HG03354 (cell line): ENCODE results near the gene ST7.

Experiments
- ATAC-seq: cut with Tn5 transposase; IDR thresholded peaks from one replicate; pipeline ENCODE4 v1.9.1; 2021; ENCODE audit warnings: mild to moderate bottlenecking; ENCODE audit not compliant: unreplicated experiment, poor library complexity, severe bottlenecking

ST7 gene

DNA sequence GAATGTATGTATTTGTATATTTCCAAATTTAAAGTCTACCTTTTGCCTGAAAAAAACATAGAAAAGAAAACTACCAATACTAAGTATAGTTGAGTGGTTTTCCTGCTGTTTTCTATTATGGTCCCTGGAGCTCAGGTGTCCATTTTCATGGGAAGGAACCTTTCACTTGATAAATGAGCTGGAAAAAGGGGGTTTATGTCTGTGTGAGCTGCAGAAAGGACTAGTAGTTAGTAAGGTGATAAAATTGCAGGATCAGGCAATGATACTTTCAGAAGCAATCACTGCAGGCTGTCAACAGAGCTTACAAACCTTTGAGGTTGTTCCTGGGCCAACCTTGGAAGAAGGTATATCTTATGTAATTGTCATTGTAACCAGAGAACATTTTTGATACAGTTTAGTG is 48.0 kb downstream of the ST7 start:
- no peak for ATAC-seq

DNA sequence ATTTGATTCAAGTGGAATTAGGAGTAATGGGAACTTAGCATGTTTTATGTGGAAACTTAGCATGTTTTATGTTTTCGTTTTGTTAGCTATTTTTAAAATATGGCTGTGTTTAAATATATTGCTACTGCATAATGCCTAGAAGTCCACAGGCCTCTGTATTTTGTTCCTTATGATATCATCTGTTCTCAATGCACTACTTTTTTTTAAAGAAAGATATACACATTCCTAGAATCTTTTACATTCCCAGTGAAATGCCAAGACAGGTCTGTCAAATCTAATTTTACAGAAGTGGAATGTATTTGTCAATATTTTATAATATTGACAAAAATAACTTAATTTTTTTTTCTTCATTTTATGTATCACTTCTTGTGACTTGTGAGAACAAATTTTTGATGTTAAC is 51.6 kb downstream of the ST7 start:
- ATAC-seq: no peak

DNA sequence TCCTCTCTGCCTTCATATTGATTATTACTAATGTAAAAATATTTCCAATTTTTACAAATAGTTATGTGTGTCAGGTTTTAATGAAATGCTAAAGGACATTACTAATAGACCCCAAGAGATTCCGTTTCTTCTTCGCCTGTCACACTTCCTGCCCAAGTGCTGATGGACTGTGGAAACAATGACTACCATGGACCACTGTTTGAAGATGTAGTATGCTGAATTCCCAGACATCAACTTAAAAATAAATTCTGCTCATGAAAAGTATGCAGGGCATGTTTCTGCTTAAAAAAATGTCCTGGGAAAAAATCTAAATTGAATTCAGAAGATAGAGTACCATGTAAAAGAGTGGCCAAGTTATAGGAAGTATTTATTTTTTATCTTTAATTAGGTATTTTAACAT is 52.1 kb downstream of the ST7 start:
- no peak for ATAC-seq

DNA sequence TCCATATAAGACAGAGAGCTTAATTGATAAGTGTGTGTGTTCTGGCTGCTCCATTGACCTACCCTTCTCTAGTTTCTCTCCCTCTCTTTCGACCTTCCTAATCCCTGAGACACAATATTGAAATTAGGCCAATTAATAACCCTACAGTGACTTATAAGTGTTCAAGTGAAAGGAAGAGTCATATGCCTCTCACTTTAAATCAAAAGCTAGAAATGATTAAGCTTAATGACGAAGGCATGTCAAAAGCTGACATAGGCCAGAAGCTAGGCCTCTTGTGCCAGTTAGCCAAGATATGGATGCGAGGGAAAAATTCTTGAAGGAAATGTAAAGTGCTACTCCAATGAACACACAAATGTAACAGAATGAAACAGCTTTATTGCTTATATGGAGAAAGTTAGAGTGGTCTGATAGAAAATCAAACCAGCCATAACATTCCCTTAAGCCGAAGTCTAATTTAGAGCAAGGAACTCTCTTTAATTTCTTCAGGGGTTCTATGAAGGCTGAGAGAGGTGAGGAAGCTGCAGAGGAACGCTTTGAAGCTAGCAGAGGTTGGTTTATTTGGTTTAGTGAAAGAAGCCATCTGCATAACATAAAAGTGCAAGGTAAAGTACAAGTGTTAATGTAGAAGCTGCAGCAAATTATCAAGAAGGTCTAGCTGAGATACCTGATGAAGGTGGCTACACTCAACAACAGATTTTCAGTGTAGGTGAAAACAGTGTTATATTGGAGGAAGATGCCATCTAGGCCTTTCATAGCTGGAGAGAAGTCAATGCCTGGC is 53.8 kb downstream of the ST7 start:
- no peak for ATAC-seq

DNA sequence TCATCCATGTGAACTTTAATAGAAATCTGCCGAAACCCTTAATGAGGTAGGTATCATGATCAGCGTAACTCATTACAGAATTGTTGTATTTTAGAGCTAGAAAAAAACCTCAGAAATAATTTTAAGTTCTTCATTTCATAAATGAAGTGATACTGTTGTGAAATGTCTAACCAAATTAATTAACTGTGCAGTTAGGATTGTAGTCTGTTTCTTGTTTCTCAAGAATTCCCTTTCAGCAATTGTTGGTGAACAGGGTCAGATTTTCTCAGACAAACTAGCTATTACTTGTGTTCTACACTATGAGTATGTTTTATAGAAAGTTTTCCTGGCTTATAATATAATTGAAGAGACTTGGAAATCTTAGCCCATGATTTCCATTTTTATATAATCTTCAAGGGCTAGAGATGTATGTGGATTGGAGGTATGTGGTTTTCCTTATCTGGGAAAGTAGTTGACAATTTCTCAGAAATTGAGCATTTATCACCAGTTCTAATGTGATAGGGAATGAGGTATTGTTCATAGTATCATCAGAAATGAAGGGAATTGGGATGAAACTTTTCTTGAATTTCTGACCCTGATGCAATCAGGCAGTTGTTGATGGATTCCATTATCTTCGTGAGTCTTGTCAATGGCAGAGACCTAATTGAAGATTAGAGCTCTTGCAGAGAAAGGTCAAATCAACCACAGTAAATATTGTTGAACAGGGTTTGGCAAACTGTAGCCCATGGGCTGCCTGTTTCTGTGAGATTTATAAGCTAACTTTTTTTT is 55.0 kb downstream of the ST7 start:
- ATAC-seq: no peak

DNA sequence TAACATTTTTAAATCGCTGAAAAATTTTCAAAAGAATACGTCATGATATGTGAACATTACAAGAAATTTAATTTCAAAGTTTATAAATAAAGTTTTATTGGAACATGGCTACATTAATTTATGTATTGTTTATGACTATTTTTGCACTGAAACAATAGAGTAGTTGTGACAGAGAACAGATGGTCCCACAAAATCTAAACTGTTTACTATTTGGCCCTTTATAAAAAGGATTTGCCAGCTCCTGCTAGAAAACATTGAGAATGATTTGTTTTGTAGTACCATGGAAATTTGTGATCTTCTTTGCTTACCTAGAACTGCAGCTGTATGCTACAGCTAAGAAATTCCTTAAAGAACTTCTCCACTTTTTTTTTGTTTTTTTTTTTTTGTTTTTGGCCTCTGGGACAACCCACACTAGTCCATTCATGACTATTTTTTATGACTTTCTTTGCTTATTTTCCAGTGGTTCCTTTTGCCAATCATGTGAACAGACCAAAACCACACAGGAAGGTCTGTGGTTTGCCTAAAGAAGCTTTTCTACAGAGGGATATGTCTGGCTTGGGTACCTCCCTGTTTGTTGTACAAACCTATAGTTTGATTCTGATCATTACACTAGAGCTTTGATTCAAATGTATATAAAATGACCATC is 55.7 kb downstream of the ST7 start:
- no peak for ATAC-seq

DNA sequence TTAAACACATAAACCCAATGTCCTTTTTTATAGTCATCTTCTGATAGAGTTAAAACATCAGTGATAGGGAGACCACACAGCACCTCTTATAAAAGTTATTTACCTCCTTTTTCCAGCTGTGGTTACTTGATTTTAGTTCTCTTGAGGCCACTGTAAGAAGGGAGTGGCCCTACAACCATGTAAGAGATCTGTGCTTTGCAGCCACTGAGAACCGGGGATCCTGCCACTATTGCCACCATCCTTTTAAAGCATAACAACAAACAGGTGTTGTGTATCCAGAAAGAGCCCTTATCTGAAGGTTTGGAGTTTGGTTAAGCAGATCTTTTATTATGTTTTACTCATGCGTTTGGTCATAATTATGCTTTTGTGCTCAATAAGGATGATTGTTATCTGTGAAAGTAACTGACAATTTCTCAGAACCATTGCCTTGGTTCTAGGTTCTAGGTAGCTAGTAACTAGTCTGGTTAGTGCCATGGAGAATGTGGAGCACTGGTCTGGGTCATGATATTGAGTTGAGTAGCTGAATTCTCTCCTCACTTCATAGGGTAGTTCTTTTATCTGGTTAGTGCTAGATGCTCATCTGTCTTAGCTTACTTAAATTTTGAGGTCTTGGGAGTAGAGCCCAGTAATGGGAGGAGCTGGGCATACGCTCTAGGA is 56.5 kb downstream of the ST7 start:
- no peak for ATAC-seq

DNA sequence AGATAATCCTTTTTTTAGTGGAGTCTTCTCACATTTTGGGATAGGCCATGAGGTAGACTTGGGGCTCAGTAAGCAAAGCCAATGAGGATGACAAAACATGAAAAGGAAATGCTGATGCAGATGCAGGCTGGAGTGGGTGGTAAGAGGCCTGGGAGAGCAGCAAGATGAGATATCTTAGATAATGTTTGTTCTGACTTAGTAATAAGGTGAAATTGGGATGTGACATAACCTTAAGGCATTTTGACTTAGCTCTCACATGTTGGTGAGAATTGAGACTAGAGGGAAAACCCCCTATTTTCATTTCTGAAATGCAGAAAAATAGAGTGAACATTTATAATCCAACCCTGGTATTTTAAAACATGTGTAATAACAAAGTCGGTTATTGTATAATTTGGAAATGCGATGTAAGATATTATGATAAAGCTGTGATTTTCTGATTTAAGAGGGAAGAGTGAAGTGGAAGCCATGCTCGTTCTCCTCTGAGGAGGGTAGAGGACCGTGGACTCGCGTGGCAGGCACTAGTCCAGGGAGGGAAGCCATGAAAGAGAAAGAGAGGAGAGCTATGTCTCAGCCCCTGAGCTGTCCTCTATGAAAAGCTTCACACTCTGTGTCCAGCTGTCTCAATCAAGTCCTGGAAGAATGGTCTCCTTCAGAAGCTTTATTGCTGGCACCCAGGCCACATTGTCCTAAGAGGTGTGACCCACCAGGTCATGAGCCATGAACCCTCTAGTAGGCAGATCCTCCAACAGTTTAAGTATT is 57.3 kb downstream of the ST7 start:
- ATAC-seq: peak; percentile 45

DNA sequence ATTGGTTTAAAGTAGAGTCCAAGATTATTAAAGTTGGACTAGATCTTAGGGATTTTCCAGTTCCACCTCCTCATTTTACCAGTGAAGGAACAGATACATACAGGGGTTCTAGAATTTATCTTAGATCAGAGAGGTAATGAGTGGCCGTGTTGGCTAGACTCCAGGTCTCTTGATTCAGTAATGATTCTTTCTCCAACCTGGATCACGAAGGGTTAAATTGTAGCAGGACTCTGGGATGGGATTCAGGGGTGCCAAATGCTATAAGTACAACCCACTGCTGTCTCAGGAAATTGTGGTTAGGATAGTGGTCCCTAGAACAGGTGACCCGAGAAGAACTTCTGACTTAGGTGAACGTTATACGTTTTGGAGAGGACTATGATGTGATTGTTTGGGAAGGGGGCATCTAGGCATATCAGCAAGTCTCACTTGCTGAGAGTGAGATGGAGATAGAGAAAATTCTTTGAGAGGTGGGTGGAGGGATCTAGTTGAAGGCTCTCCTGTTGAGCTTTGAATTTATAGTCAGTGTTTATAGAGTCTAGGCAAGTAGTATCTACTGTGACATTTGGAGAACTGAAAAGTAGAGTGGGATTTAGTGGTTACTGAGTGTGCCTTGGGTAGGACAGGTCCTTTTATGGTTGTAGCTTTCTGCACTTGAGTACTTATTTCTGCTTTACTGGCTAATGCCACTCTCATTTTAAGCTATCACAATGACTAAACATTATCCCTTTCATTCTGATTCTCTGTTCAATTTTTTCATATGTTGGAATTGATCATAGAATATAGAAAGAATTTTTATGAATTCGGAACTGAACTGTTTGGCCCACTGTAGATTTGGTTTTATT is 58.3 kb downstream of the ST7 start:
- ATAC-seq: peak; percentile 78

DNA sequence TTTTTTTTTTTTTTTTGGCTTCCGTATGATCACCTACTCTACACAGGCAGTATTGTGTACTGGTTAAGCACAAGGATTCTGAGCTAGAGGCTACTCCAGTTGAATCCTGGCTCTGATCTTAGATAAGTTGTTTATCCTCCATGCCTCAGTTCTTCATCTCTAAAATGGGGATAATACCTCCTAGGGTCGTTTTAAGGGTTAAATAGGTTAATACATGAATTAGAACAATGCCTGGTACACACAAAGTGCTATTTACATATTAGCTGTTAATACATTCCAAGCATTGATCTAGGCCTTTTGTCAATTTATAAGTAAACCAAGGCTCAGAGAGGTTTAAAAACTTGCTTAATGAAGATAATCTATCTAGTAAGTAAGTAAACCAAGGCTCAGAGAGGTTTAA is 59.0 kb downstream of the ST7 start:
- peak; percentile 5 for ATAC-seq

DNA sequence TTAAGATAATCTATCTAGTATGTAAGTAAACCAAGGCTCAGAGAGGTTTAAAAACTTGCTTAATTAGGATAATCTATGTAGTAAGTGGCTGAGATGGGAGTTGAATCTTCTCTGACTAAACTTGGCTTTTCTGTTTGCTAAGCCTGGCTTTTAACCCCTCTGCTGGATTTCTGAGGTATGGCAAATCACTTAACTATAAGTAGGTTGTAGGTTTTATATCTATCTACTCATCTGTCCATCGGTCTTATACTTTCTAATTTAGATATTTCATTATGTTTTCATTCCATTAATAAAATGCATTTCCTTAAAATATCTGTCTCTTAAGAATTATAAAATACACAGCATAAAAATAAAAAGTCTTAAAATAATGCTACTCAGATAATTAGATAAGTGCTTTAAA is 59.4 kb downstream of the ST7 start:
- ATAC-seq: peak; percentile 31

DNA sequence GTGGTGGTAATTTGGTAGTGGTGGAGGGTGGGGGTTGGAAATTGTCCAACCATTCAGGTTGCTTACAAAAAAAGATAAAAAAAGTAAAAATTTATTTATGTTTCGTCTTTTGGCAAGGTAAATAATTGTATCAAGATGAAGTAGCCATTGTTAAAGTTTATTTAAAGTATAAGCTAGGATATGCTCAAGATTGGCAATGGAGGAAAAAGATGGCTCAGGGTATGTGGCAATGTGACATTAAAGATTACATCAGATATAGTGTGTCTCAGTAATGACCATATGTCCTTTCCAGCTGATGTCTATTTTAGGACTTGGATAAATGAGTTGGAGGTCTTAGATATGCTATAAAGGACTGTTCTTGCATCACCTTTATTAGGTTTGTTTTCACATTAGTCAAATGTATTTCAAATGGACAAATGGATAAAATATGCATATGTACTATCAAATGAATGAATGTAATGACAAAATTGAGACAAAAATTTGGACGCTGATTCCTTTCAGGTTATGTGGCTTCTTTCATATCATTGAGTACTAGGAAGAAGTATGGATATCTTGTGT is 60.9 kb downstream of the ST7 start:
- no peak for ATAC-seq

DNA sequence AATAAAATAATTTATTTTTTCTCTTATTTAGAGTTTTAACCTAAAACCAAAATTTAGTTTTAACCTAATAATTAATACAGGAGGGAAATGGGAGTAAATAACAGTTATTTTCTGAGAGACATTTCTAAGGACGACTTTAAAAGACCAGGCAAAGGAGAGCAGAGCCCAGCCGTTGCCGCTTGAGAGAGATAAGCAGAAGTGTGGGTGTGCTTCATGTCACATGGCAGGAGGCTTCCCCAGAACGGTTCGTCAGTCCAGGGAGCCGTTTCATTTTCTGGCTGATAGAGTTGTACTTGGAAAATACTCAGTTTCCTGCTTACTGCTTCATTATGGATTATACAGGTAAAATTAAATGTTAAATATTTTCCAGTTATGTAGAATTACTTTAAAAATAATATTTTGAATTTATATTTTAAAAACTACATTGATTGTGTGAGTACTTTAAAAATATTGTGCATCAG is 61.4 kb downstream of the ST7 start:
- peak; percentile 43 for ATAC-seq

DNA sequence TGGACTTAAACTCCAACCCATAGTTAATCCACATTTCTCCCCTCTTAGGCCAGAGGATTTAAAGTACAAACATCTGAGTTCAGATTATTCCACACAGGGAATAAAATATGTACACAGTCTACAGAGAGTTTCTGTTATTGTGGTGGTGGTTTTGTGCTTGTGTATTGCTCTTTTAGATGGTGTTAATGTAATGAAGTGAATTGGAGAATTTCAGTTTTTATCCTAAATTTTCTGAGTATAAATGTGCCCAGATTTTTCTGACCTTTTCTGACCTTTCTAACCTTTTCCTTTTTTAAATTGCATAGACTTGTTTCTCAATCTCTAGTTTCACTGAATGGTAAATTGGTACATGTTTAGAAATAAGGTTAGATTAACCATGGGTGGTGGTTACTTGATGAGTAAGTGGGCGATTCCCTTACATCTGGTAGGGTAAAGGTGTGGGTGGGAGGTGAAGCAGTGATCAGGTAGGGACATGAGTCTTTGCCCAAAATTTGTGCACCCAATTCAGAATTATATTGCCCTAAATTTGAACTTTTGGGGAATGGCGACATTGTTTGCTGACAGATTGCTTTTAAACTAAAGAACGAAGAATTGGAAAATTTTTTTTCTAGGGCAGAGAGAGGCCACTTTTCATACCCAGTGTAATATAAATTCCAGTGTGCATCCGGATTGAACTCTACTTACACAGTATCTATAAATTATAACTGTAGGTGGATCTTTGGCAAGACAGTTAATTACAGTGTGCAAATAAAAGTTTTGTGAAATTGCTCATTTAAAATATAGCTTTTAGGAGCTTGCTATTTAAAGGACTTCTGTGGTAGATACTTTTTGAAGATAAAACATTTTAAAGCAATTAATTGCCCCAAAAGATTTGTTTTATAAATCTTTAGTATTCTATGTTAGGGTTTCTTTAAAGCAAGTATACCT is 62.2 kb downstream of the ST7 start:
- ATAC-seq: no peak

DNA sequence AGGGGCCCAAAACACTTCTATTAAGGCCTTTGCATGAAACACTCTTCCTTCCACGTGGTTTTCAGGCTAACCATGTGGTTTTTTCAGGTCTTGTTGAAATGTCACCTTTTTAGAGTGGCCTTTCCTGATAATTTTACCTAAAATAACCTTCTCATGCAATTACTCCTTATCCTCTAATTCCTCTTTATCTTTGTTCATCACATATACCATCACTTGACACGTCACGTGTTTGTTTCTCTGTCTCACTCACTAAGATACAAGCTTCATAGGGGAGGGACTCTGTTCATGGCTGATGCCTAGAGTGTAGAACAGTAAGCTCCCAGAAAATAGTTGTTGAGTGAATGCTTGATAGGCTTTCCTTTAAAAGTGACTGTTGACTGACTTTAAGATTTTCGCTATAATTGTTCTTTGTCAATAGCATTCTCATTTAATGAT is 63.7 kb downstream of the ST7 start:
- no peak for ATAC-seq

DNA sequence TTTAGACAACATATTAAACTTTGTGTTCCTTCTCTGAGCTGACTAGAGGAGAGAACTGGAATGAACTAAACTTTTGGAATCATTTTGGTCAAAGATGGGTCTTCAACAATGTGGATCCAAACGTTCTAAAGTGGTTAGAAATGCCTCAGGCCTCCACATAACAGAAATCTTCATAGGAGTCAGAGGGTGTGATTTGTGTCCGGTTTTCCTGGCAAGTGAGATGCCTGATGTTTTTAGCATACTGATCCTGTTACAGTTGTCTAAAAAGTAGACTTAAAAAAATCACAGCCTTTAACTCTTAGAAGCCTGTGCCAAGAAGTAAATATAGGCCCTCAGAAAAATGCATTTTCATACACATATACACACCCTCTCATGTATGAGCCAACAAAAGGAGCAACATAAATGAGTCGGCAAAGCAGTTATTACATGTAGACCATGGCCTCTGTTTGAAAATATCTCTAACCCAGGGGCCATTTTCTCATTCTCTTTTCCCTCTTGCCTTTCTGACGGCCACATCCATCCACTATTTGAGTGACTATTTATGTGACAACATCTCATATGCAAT is 64.5 kb downstream of the ST7 start:
- ATAC-seq: no peak

DNA sequence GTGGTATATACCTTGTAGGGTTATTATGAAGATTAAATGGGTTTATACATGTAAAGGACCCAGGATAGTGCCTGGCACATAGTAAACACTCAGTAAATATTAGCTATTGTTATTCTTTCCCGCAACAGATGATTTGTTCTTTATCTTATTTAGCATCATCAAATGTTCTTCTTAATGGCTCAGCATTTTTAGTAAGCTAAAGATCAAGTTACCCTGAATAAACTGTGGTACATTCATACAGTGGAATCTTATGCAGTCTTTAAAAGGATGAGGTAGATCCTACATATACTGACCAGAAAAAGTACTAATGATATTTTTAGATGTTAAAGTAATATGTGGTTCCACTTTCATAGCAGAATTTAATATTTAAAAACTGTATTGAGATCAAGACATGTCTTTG is 65.4 kb downstream of the ST7 start:
- no peak for ATAC-seq
